ENCODE measurements around the gene HDAC8.
"Not testable (repeated sequence)": the region's sequence is repeated elsewhere in the genome, so short reads cannot be mapped to it uniquely, and the experiment has no call there.

Gene HDAC8

GRCh38 chrX:72460715-72461114 is 111.9 kb downstream of the HDAC8 start:
- no peak for DNase-seq

- not testable (repeated sequence) for DNase-seq
Measured at GRCh38 chrX:72449034-72449433, 123.6 kb downstream of the HDAC8 start.

GRCh38 chrX:72440764-72441163 is 131.9 kb downstream of the HDAC8 start:
- not testable (repeated sequence) for DNase-seq

GRCh38 chrX:72436010-72436409 is 136.6 kb downstream of the HDAC8 start:
- no peak for DNase-seq

- DNase-seq, result no peak
Measured at GRCh38 chrX:72430405-72430968, 142.2 kb downstream of the HDAC8 start.

- no peak for DNase-seq
Measured at GRCh38 chrX:72421797-72422196, 150.8 kb downstream of the HDAC8 start.

- no peak for DNase-seq
Measured at GRCh38 chrX:72409993-72410392, 162.7 kb downstream of the HDAC8 start.

GRCh38 chrX:72408885-72409284 is 163.8 kb downstream of the HDAC8 start:
- DNase-seq, result no peak

GRCh38 chrX:72405136-72405535 is 167.5 kb downstream of the HDAC8 start:
- not testable (repeated sequence) for DNase-seq

GRCh38 chrX:72402614-72403013 is 170.0 kb downstream of the HDAC8 start:
- DNase-seq, result no peak

GRCh38 chrX:72399816-72400215 is 172.8 kb downstream of the HDAC8 start:
- no peak for DNase-seq

- DNase-seq, result no peak
Measured at GRCh38 chrX:72396117-72396516, 176.5 kb downstream of the HDAC8 start.

GRCh38 chrX:72395237-72395636 is 177.4 kb downstream of the HDAC8 start:
- DNase-seq, result no peak

- no peak for DNase-seq
Measured at GRCh38 chrX:72394518-72395170, 178.0 kb downstream of the HDAC8 start.

GRCh38 chrX:72393836-72394517 is 178.7 kb downstream of the HDAC8 start:
- DNase-seq, result no peak

- DNase-seq, result no peak
Measured at GRCh38 chrX:72392816-72393800, 179.5 kb downstream of the HDAC8 start.

GRCh38 chrX:72392042-72392441 is 180.6 kb downstream of the HDAC8 start:
- DNase-seq, result no peak

- DNase-seq, result no peak
Measured at GRCh38 chrX:72387247-72387646, 185.4 kb downstream of the HDAC8 start.

- no peak for DNase-seq
Measured at GRCh38 chrX:72382202-72382595, 190.4 kb downstream of the HDAC8 start.

- DNase-seq, result no peak
Measured at GRCh38 chrX:72381439-72382201, 191.0 kb downstream of the HDAC8 start.

- DNase-seq, result no peak
Measured at GRCh38 chrX:72376124-72376523, 196.5 kb downstream of the HDAC8 start.

GRCh38 chrX:72373136-72373535 is 199.5 kb downstream of the HDAC8 start:
- DNase-seq, result no peak
